GM18858 (cell line): ENCODE measurements around the gene LMCD1.

Source experiments
- ATAC-seq: cut with Tn5 transposase; IDR thresholded peaks from one replicate; pipeline ENCODE4 v1.9.1; 2021; ENCODE audit not compliant: unreplicated experiment

LMCD1 gene, protein sequence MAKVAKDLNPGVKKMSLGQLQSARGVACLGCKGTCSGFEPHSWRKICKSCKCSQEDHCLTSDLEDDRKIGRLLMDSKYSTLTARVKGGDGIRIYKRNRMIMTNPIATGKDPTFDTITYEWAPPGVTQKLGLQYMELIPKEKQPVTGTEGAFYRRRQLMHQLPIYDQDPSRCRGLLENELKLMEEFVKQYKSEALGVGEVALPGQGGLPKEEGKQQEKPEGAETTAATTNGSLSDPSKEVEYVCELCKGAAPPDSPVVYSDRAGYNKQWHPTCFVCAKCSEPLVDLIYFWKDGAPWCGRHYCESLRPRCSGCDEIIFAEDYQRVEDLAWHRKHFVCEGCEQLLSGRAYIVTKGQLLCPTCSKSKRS

DNA sequence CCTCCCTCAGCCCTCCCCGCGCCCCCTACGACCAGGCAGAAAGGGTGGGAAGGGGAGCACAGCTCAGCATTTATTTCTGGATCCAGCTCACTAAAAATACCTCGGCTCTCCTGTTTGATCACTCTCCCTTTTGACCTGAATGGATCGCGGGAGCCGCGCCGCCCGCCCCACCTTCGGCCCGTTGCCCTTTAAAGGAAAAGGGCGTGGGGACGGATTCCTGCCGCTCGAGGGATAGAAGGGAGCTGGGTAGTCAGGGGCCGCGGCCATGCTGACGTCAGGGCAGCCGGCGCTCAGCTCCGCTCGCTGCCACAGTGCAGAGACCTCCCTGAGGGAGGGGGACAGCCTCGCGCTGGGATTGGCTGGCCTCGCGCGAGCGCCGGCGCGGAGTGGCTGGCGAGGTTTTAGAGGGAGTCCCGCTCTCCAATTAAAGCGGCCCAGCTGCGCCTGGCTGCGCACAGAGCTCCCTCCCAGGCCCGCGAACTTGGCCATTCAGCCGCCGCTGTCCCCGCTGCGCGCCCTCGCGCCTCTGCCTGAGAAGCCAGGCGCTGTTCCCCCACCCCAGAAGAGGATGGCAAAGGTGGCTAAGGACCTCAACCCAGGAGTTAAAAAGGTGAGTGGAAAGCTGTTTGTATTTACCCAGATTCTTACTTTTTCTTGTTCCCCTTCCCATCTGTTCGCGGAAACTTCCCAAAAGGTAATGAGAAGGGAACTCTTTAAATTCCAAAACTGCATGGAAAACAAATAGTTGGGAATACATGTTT lies at the start of gene LMCD1:
Gene LMCD1, plus strand, starts transcription at position 453 of the 761 bp plus-strand sequence. Its CDS starts 116 bp downstream, at position 569.
- ATAC-seq = peak; percentile 94

DNA sequence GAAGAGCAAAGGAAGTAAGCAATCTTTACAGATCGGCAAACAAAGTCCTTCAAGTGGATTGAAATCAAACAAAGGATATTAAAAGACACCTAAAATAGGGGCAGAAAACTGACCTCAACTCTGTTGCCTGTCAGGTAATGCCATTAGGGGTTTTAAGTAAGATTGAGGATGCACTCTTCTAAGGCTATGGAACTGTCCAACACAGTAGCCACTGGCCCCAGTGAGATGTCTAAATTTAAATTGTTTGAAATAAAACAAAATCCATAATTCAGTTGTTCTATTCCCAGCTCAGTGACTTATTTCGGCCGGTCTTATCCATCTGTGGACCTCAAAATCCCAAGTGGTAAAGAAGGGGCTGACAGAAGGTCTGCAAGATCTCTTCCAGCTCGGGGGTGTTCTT lies 49.5 kb upstream of the LMCD1 start:
- no peak for ATAC-seq

DNA sequence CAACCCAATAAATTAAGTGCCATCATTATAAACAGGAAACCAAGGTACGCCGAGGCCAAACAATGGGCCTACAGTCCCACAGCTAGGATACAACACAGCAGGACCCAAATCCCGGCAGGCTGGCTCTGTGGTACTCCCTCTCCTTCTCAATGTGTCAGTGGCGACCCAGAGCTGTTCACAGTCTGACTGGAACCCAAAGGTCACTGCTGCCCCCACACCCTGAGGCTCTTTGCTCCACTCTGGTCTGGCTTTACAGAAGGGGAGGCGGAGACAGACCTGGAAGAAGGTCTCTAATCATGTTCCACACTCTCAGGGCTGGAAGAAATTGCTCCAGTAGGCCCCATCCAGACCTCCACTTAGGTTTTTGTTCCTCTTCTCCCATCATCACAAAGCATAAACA lies 48.5 kb upstream of the LMCD1 start:
- no peak for ATAC-seq

DNA sequence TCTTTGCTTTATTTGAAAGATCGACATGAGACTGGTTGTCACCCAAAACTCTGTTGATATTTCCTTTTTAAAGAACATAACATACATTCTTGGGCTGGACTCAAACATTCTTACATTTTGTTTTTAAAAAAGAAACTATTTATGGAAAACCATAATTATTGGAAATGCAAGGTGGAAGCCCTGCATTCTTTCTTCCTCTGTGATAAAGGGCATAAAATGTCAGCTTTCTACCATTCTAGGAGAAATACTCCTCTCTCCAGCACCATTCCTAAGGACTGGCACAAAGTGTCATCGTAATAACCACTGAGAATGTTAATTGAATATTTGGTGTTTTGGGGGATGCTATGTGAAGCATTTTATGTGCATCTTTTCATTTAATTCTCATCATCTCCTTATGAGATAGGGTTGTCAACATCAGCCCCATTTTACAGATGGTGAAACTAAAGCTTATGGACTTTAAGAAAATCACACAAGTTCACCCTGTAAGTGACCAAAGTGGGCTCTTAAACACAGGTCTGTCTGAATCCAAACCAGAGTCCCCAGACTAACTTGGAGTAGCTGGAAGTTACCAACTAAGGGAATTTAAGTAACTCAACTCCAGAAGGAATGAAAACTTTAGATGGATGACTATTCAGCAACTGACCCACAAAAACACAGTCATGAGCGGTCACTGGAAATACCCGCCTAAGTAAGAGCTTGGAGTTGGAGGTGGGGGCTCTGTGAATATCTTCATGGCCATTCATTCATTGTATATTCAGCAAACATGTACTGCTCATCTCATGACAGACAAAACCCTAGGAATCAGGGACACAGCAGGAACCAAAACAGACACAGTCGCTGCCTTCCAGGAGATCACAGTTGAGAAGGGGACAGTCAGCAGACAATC lies 45.9 kb upstream of the LMCD1 start:
- ATAC-seq = no peak

DNA sequence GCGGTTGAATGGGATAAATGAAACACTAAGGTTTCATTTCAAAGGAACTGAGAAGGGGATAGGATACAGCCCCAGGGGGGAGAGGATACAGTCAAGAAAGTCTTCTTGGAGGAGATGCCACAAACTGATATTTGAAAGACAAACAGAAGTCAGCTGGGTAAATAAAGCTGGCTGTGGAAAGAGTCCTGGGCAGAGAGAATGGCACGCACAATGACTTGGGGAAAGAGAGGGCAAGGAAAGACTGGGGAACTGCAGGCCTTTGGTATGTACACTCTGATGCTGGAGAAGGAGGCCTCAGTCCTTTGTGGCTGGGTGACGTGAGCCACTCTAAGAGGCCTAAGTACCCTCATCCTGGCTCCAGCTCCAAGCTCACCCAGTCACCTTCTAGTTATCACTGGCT lies 45.2 kb upstream of the LMCD1 start:
- no peak for ATAC-seq

DNA sequence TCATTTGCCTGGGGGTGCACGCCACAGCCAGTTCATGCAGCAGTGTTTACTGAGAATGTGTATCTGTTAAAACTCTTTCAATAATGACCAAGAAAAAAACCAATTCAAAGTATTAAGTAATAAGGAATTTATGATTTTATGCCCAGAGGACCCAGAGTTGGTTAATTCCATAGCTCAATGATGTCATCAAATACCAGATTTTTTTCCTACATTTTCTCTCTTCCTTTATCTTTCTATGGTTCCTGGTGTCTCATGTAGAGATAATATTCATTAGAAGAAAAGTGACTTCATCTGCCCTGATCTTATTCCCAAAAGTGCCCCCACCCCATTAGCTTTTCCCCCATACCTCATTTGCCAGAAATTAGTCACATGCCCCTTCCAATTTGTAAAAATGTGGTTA lies 44.6 kb upstream of the LMCD1 start:
- ATAC-seq = no peak

DNA sequence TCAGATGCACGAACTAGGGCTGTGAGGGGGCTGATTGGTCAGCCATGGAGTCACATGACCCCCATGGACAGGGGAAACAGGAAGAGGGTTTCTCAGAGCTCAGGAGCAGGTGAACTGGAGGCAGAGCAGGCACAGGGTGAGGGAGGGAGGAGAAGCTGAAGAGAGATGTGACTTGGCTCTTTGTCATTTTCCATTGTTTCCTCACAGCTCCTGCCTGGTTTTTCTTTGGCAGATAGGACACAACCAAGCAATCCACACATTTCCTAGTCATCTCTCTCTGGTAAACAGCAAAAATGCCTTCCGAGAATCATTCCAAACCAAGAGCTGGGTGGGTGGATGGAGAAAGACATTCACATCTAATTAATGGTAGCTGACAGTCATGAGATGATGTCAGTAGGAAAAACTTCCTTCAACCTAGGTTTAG lies 43.4 kb upstream of the LMCD1 start:
- ATAC-seq = no peak

DNA sequence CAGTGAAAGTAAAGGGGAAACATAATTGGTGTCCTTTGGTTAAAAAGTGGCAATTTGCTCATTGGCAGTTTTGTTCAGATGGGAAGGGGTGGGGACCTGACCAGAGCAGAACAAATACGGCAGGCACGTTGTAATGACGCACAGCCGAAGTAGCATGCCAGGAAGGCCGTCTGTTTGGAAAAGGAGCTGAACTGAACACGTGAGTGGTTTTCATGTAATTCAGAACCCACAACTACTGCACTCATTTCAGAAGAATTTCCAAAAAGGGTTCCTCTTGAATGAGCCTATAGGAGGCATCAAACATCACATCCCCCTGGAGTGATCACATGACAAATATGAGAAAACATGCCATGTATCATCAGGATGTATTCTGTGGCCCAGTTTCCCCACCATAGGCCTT lies 42.9 kb upstream of the LMCD1 start:
- no peak for ATAC-seq

DNA sequence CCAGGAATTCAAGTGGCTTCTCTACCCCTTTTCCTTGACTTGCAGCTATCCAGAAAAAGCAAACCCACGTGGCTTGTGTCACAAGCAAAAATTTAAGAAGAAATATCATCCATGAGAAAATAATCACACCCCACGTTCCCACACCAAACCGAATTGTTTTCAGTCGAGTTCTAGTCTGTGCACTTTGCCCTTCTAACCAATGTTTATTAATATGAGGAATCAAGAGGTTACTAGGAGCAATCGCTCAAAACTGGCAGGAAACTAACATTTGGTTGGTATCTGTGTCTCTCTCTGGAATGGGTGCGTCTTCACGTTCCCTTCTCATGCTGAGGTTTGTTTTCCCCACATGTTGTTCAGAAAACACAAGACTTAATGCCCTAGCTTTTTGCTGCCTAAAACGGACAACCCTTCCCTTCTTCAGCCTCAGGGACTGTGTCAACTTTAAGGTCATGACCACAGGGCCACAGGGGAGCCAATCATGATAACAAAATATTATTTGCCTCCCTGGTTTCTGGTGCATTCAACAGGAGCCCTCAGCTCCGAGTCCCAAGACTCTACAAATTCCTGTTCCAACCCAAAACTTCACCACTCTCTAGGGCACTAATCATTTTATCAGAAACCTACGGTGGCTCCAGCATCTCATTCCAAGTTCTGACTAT lies 41.4 kb upstream of the LMCD1 start:
- no peak for ATAC-seq

DNA sequence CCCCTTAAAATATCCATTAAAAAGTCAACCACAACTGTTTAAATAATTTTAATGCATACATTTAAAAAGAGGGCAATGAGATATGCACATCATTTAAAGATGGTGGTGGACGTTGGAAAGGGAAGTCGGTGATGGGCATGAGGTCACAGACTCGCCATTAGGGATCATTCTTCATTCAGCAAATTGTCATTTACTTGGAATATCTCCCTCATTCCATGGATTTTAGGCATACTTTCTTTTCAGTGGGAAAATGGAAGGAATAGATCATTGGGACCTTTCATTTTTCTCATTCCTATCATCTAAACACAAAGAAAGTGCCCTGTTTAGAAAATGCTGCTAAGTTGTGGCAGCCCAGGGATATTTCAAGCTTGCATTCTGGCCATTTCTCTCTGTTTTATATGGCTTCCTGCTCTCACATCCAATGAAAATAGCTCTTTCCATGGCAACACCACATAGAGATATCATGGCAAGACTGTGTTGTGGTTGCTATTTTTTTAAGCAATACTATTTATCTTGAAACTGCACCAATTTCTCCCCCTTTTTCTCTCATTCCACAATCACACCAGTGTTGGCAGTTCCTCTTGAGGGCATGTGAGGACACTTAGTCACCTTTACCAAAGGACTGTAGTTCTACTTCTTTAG lies 40.7 kb upstream of the LMCD1 start:
- ATAC-seq = no peak

DNA sequence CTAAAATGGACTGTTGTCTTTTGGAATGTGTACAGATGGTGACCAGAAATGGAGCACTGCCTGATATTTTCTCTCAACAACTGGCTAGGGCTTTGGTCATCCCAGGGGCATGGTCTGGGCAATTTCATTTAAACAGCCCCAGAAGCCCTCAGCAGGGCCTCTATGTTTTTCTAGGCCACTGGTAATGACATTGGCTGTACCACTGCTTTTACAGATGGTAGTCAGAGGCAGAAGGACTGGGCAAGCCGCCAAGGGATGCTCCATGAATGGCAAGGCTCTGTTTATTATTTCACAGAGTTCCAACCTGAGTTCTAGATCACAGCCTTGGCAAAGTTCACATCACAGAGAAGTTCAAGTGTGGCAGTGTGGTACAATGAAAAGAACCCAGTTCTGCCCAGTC lies 37.0 kb upstream of the LMCD1 start:
- ATAC-seq = no peak

DNA sequence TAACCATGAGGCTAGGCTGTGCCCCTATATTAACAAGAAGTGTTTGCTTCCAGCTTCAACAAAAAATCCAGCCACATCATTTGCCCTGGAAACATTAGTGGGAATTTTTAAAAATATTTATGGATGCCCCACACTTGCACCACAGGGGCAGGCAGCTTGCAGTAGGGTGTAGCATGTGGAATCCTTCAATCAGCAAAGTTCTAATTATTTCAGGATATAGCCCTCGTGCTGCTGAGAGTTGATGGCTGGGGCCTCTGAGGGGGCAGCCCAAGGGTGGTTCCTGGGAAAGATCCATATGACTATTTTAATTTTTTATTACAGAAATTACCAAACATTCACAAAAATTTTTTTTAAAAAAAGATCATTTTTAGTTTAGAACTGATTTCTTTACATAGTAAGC lies 35.1 kb upstream of the LMCD1 start:
- ATAC-seq = no peak

DNA sequence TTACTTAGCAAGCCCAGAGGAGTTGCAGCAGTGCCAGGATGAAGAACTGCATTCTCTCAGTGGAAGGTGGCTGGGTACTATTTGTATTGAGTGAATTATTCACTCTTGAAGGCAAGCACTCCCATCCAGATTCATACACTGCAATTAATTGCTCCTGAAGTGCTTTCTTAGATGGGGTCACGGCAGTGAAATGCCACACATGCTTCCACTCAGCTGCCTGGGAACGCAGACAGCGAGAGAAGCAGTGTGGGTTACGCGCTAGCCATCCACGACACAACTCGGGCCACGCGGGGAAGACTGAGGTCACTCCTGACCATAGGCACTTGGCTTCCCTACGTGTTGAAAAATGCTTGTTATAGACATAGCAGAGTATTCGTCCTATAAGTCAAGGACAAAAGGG lies 30.8 kb upstream of the LMCD1 start:
- no peak for ATAC-seq

DNA sequence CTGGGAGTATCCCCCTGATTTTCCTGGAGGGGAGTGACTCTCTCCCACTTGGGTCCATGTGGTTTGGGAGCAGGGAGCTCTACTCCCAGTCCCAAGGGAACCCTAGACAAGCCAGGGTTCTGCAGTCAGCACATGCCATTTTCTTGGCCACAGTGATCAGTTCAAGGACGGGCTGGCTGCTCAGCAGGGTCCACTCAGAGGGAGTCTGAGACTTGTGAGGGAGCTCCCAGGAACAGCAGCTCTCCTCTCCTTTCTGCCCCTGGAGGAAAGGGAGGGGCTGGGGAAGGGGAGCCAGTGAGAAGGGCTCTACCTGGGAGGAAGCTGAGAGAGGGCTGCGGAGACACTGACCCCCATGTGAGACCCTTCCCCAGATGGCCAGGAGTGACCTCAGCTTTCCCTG lies 29.1 kb upstream of the LMCD1 start:
- no peak for ATAC-seq

DNA sequence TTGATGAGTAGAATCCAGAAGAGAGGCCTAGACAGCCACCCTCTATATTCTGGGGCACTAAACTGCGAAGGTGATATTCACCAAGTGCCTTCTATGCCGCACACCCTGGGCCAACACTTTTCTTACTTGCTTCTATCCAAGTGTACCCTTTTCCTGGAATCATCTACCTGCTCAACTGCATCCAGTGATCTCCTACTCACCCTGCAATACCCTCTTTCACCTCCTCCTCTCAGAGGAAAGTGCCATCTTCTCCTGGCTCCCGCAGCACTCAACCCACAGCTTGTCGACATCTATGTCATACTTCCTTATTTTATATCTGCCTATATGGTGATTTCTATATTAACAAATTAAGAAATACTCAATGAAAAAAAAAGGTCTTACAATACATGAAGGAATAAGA lies 28.6 kb upstream of the LMCD1 start:
- no peak for ATAC-seq

DNA sequence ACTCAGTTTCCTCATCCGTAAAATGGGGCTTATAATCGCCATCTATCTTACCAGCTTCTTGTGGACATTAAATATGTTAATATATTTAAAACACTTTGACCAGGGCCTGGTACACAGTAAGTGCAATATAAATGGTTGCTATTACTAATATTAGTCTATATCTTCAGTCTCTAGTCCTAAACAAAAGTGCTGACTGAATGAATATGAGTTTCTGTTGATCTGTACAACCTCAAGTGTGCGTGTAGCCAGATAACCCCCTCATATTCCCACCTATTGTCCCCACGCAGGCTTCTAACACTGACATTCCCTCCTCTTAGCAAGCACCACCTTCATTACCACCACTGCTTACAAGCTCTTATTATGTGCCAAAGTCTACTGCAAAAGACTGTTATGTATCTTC lies 27.6 kb upstream of the LMCD1 start:
- no peak for ATAC-seq

DNA sequence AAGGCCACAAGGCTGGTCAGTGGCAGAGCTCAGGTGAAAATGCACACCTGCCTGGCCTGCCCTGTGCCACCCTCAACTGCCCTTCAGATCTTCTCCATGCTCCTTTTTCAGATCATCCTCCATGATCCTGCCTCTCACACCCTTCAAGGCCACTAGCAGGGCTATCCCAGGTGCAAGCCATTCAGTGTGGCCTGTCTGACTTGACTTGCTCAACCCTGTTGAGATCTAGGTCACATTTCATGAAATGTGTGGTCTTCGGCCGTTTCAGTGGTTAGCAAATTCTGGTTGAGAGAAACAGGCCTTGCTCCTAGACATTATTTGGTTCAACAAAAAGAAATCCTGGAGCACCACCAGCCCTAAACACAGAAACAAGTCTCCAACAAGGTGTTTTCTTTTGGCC lies 26.6 kb upstream of the LMCD1 start:
- ATAC-seq = no peak

DNA sequence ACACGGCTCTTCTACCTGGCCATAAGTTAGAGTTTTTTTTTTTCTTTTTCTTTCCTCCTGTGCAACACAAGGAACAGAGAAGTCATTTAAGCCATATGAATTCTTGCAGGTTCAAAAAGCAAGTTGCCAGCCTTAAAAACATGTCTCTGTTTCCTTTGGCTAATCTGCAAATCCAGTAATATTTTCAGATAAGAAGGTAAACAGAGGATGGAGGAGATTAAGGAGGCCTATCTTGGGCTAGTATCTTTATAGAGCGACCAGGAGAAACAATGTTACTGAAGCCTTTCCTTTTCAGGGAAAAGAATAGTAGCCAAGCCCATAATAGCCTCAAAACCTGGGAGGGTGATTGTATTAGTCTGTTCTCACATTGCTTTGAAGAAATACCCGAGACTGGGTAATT lies 20.9 kb upstream of the LMCD1 start:
- no peak for ATAC-seq

DNA sequence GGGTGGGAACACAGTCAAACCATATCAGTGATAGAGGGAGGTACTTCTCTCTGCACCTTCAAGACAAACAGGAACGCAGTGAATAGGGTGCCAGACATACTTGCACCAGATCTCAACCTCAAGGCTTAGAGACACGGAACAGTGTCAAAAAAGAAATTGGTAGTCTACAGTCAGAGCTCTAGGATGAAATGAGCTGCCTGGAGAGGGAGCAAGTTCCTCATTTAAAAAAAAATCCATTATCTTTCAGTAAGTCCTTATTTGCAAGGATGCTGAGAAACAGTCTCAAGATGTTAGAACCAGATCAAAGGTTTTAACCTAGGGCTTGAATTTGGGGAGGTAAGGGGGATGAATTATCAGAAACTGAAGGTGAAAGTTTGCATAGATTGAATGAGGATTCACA lies 20.2 kb upstream of the LMCD1 start:
- no peak for ATAC-seq

DNA sequence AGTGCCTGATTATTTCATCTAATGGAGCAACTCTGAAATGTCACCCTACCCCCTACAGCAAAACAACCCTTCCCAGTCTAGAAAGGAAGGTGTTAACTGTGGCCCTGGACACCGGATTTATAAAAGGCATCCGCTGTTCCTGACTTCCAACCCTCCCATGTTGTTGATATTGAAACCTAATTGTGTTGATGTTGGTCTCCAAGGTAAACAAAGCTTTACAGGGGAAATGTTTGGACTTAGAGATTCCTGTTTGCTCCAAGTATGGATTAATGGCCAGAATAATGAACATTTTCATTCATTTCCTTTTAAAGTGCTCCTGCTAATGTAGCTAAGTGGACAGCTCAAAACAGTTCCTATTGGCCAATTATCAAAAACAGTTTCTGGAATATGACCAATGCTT lies 19.4 kb upstream of the LMCD1 start:
- ATAC-seq = no peak
